Liver (tissue), 3 donors: ENCODE measurements around the gene RABEP2.

Source experiments
- CTCF ChIP-seq: fragments of 150-350 bp; IDR thresholded peaks from 2 replicates; pipeline ENCODE4 v1.5.1; 2017; ENCODE audit warnings: improper control_type of control experiment, low read depth, low read length; ENCODE audit not compliant: missing input control
- GABPA ChIP-seq, 2 donors: IDR thresholded peaks in 1 of 2; conservative IDR thresholded peaks in 1 of 2; 2 replicates each; pipeline ENCODE4 v1.6.1; 2016; ENCODE audit warnings: antibody characterized with exemption in 2 of 2, mild to moderate bottlenecking in 1 of 2, moderate library complexity in 1 of 2
- MAX ChIP-seq: IDR thresholded peaks from 2 replicates; pipeline ENCODE4 v1.6.1; 2016; ENCODE audit warnings: antibody characterized with exemption
- NR2F2 ChIP-seq: IDR thresholded peaks from 2 replicates; pipeline ENCODE4 v1.6.1; 2016; ENCODE audit warnings: antibody characterized with exemption
- REST ChIP-seq: IDR thresholded peaks from 2 replicates; pipeline ENCODE4 v1.6.1; 2016; ENCODE audit warnings: antibody characterized with exemption, mild to moderate bottlenecking
- RXRA ChIP-seq, 2 donors: IDR thresholded peaks; 2 replicates each; pipeline ENCODE4 v1.6.1; 2017 to 2018; ENCODE audit warnings: antibody characterized with exemption in 2 of 2, mild to moderate bottlenecking in 1 of 2
- SP1 ChIP-seq: IDR thresholded peaks from 2 replicates; pipeline ENCODE4 v1.6.1; 2018; ENCODE audit warnings: antibody characterized with exemption, mild to moderate bottlenecking
- TAF1 ChIP-seq: conservative IDR thresholded peaks from 2 replicates; pipeline ENCODE4 v1.6.1; 2016; ENCODE audit warnings: antibody characterized with exemption, mild to moderate bottlenecking
- donor health status: healthy.
- donor health status: healthy.

GRCh38 chr16:28910086-28911031 is 14.7 kb downstream of the RABEP2 start:
- TF ChIP-seq TAF1: no peak
- TF ChIP-seq CTCF: no peak
- no peak for TF ChIP-seq SP1
- TF ChIP-seq RXRA (IDR thresholded peaks at IDR 0.05): no peak
- TF ChIP-seq REST: no peak
- no peak for TF ChIP-seq MAX
- no peak for TF ChIP-seq GABPA (IDR thresholded peaks at IDR 0.05 in 1 of 2, conservative IDR thresholded peaks at IDR 0.05 in 1 of 2)
- TF ChIP-seq NR2F2: no peak
